ENCODE results near the gene EIF2S1. TPM values are rescaled to one million over a fixed set of nuclear protein-coding genes. Genes with fewer than 3 reads are reported as not detected.

Gene EIF2S1
- total RNA-seq (10 to 100 TPM; 23.1 to 28.8 TPM), total RNA-seq (49.3 to 438 (median 98.4) reads per million in 172 experiments)
- polyA plus RNA-seq (2013, experiment 1 of 2) = 67.5 TPM
- 76.1 TPM for polyA plus RNA-seq (2013, experiment 2 of 2)

DNA sequence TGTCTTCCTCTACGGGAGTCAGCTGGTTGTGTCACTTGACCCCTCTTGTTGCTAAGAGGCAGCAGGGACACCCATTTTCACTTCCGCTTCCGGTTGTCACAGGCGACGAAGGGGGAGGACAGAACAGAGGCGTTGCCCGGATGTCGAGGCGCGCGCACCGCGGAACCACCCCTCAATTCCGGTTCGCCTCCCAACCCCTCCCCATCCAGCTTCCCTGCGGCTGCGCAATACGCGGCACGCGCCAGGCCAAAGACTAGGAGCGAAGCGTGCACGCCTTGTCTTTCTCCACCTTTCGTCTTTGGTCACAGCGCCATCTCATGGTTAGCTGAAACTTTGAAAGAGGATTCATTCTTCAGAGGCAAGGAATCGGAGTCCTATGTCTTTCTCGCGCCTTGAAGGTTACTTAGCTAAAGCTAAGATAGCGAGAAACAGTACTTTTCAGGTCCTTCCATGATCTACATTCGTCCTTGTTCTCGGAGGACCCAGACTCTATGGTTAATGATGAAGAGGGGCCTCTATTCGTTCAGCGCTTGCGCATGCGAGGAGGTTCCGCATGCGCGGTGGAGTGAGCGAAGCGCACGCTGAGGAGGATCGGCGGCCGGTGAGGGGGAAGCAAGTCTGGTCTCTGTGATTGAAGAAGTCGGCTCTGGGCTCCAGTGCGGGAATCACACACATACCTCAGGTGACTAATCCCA lies at the start of gene EIF2S1, which contains the start of gene ATP6V1D:
Gene EIF2S1 (plus strand): TSS at position 554 of the 695 bp plus-strand sequence. CDS start 4,440 bp downstream, outside the sequence.
Gene ATP6V1D (minus strand): TSS at position 30 of the 695 bp plus-strand sequence. CDS start 106 bp downstream, outside the sequence.
- ChIA-PET POLR2A (interaction anchor here (0.6 to 1.7 kb wide), 19 partner anchors 9 to 1792 kb away, joined by 3 to 15 read pairs (median 3); partner anchors contain the start of genes GPHN, PALS1, PIGH and PLEK2), CTCF (interaction anchor here (0.8 to 1.5 kb wide), 12 partner anchors 8 to 1945 kb away, joined by 3 to 6 read pairs (median 3); partner anchors contain the start of genes PALS1 and PIGH)
- H3K9me3 Mint-ChIP-seq = no peaks in the 10 kb centered on the region
- H3K36me3 Mint-ChIP-seq (ENCODE audit: low read depth) = peaks cover 39% of the 10 kb centered on the region
- H3K4me1 Mint-ChIP-seq (ENCODE audit: low read depth) = peaks cover 87% of the 10 kb centered on the region
- H3K27ac ChIP-seq (ENCODE audit: low read depth in 1 of 2, low read length in 2 of 2) = peak within 1 kb of the TSS; percentile 87 to 99
- TF ChIP-seq, protein P1, sequence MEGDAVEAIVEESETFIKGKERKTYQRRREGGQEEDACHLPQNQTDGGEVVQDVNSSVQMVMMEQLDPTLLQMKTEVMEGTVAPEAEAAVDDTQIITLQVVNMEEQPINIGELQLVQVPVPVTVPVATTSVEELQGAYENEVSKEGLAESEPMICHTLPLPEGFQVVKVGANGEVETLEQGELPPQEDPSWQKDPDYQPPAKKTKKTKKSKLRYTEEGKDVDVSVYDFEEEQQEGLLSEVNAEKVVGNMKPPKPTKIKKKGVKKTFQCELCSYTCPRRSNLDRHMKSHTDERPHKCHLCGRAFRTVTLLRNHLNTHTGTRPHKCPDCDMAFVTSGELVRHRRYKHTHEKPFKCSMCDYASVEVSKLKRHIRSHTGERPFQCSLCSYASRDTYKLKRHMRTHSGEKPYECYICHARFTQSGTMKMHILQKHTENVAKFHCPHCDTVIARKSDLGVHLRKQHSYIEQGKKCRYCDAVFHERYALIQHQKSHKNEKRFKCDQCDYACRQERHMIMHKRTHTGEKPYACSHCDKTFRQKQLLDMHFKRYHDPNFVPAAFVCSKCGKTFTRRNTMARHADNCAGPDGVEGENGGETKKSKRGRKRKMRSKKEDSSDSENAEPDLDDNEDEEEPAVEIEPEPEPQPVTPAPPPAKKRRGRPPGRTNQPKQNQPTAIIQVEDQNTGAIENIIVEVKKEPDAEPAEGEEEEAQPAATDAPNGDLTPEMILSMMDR (IDR thresholded peaks at IDR 0.05) = peak; percentile 100
- H3K4me1 ChIP-seq (ENCODE audit: insufficient read depth, low read length) = peaks cover 30% of the 10 kb centered on the region
- H3K4me3 ChIP-seq (ENCODE audit: low read length) = peak within 1 kb of the TSS; percentile 88
- peak within 1 kb of the TSS; percentile 95 for H3K4me3 Mint-ChIP-seq
- H3K27ac Mint-ChIP-seq = peak within 1 kb of the TSS; percentile 93
- peaks cover 13% of the 10 kb centered on the region for H3K36me3 ChIP-seq (ENCODE audit: insufficient read depth, low read length)
- no peaks in the 10 kb centered on the region for H3K27me3 ChIP-seq (ENCODE audit: control insufficient read depth in 1 of 2, insufficient read depth in 2 of 2, low read length in 2 of 2)
- peak; percentile 90 for ATAC-seq (ENCODE audit: poor library complexity)
- DNase-seq = peak; percentile 98 to 100 (median 99)
- H3K27me3 Mint-ChIP-seq = no peaks in the 10 kb centered on the region
- no peaks in the 10 kb centered on the region for H3K9me3 ChIP-seq (ENCODE audit: control insufficient read depth in 1 of 2, insufficient read depth in 1 of 2, low read length in 2 of 2)
- intact Hi-C loops (cut with DNase I, micrococcal nuclease) = loop anchor here (2.0 to 10.0 kb wide), 7 partner anchors 119 to 1792 kb away; partner anchors contain the start of genes DCAF5 (in 1 of the 2), GPHN (in 1 of the 2), PALS1 (in 1 of the 2) and RAD51B (in 1 of the 2)

DNA sequence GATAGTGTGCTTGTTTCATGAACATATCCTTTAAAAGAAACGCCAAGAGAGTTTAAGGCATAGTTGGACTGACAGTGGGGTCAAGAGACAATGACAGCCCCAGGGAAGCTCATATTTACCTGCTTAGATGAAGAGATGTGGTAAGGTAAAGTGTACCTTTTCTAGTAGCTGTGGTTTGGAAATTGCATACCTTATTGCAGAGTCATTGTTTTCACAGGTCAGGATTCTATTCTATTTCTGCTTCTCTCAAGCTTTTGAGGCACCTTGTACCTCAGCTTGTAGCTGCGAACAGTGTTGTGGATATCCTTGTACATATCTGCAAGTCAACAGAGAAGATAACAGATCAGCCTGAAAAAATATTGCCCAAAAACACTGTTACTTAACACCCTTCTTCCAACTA lies 48.3 kb upstream of the EIF2S1 start:
- ChIA-PET POLR2A (no interaction called here), CTCF (no interaction called here)
- TF ChIP-seq, protein P1 (IDR thresholded peaks at IDR 0.05) = no peak
- DNase-seq = no peak
- Histone ChIP-seq H3K9me3 (ENCODE audit: control insufficient read depth in 1 of 2, insufficient read depth in 1 of 2, low read length in 2 of 2) (no peaks in the 10 kb centered on the region), H3K4me3 (ENCODE audit: low read length) (no peak overlapping the region), H3K27ac (ENCODE audit: low read depth in 1 of 2, low read length in 2 of 2) (no peak overlapping the region), H3K4me1 (ENCODE audit: insufficient read depth, low read length) (no peaks in the 10 kb centered on the region), H3K27me3 (ENCODE audit: control insufficient read depth in 1 of 2, insufficient read depth in 2 of 2, low read length in 2 of 2) (no peaks in the 10 kb centered on the region), H3K36me3 (ENCODE audit: insufficient read depth, low read length) (peaks cover 11% of the 10 kb centered on the region)
- Mint-ChIP-seq H3K4me3 (no peak overlapping the region), H3K27me3 (no peaks in the 10 kb centered on the region), H3K4me1 (ENCODE audit: low read depth) (no peaks in the 10 kb centered on the region), H3K9me3 (no peaks in the 10 kb centered on the region), H3K27ac (no peak overlapping the region), H3K36me3 (ENCODE audit: low read depth) (peaks cover 58% of the 10 kb centered on the region)
- no peak for ATAC-seq (ENCODE audit: poor library complexity)
- intact Hi-C loops (cut with DNase I, micrococcal nuclease) = no loop called here

GRCh38 chr14:67313153-67313552 lies 47.0 kb upstream of the EIF2S1 start:
- no peaks in the 10 kb centered on the region for H3K9me3 ChIP-seq (ENCODE audit: control insufficient read depth in 1 of 2, insufficient read depth in 1 of 2, low read length in 2 of 2)
- H3K36me3 Mint-ChIP-seq (ENCODE audit: low read depth) = peaks cover 63% of the 10 kb centered on the region
- DNase-seq (no peak), ATAC-seq (ENCODE audit: poor library complexity) (no peak)
- H3K36me3 ChIP-seq (ENCODE audit: insufficient read depth, low read length) = peaks cover 8% of the 10 kb centered on the region
- no peak overlapping the region for H3K27ac Mint-ChIP-seq
- intact Hi-C loops (cut with DNase I, micrococcal nuclease) = no loop called here
- no peak overlapping the region for H3K4me3 Mint-ChIP-seq
- TF ChIP-seq, protein P1 (IDR thresholded peaks at IDR 0.05) = no peak
- no peaks in the 10 kb centered on the region for H3K9me3 Mint-ChIP-seq
- POLR2A ChIA-PET = no interaction called here
- H3K4me1 Mint-ChIP-seq (ENCODE audit: low read depth) = no peaks in the 10 kb centered on the region
- H3K4me1 ChIP-seq (ENCODE audit: insufficient read depth, low read length) = no peaks in the 10 kb centered on the region
- H3K27me3 ChIP-seq (ENCODE audit: control insufficient read depth in 1 of 2, insufficient read depth in 2 of 2, low read length in 2 of 2) = no peaks in the 10 kb centered on the region
- H3K27ac ChIP-seq (ENCODE audit: low read depth in 1 of 2, low read length in 2 of 2) = no peak overlapping the region
- no peaks in the 10 kb centered on the region for H3K27me3 Mint-ChIP-seq
- CTCF ChIA-PET = no interaction called here
- H3K4me3 ChIP-seq (ENCODE audit: low read length) = no peak overlapping the region
